Kidney capillary endothelial cell (primary cell): ENCODE results near the gene CCNF.
"Not testable (repeated sequence)": the region's sequence is repeated elsewhere in the genome, so short reads cannot be mapped to it uniquely, and the experiment has no call there.

Experiments
- DNase-seq: peaks from one replicate; pipeline ENCODE4 v3.0.0-alpha.2; 2018; ENCODE audit warnings: low spot score

Gene CCNF

GRCh38 chr16:2471653-2472487, 42.6 kb downstream of the CCNF start:
- DNase-seq = no peak

GRCh38 chr16:2472488-2472864, 43.2 kb downstream of the CCNF start:
- DNase-seq = no peak

- DNase-seq = no peak
Observed at GRCh38 chr16:2472885-2473445, 43.7 kb downstream of the CCNF start.

- no peak for DNase-seq
Observed at GRCh38 chr16:2473446-2473926, 44.2 kb downstream of the CCNF start.

GRCh38 chr16:2473999-2474876, 45.0 kb downstream of the CCNF start:
- DNase-seq = peak; percentile 58

GRCh38 chr16:2474877-2475412, 45.7 kb downstream of the CCNF start, which contains the start of gene TBC1D24:
TSS of gene TBC1D24 (plus strand) at chr16:2475127. CDS start at chr16:2496149, 21,022 bp downstream.
- peak; percentile 84 for DNase-seq

GRCh38 chr16:2475413-2476344, 46.4 kb downstream of the CCNF start:
- DNase-seq = no peak

GRCh38 chr16:2476345-2476720, 47.1 kb downstream of the CCNF start:
- DNase-seq = no peak

- no peak for DNase-seq
Observed at GRCh38 chr16:2476741-2477140, 47.5 kb downstream of the CCNF start.

GRCh38 chr16:2477327-2477726, 48.1 kb downstream of the CCNF start:
- DNase-seq = no peak

GRCh38 chr16:2478279-2478678, 49.0 kb downstream of the CCNF start:
- DNase-seq = no peak

- DNase-seq = not testable (repeated sequence)
Observed at GRCh38 chr16:2479996-2480395, 50.7 kb downstream of the CCNF start.

- no peak for DNase-seq
Observed at GRCh38 chr16:2480948-2481347, 51.7 kb downstream of the CCNF start.

GRCh38 chr16:2481676-2482075, 52.4 kb downstream of the CCNF start:
- DNase-seq = no peak

- DNase-seq = no peak
Observed at GRCh38 chr16:2482249-2482648, 53.0 kb downstream of the CCNF start.

GRCh38 chr16:2482708-2483534, 53.7 kb downstream of the CCNF start:
- no peak for DNase-seq

- no peak for DNase-seq
Observed at GRCh38 chr16:2483939-2484897, 55.0 kb downstream of the CCNF start.

- DNase-seq = no peak
Observed at GRCh38 chr16:2484898-2485508, 55.8 kb downstream of the CCNF start.
